Head of caudate nucleus (tissue), 42 donors: ENCODE data around the gene COL9A3.

Experiments
- DNase-seq, 42 donors: peaks; one replicate each; pipeline versions ENCODE4 v3.0.0 to v3.0.0-alpha.2; 2020 to 2021; ENCODE audit warnings: mixed read lengths in 7 of 42
- intact Hi-C: fragments of 100-400 bp; cut with DNase I; formaldehyde crosslinking; loops from one replicate; pipeline ENCODE4 v1.15.0; 2022

COL9A3 gene

DNA sequence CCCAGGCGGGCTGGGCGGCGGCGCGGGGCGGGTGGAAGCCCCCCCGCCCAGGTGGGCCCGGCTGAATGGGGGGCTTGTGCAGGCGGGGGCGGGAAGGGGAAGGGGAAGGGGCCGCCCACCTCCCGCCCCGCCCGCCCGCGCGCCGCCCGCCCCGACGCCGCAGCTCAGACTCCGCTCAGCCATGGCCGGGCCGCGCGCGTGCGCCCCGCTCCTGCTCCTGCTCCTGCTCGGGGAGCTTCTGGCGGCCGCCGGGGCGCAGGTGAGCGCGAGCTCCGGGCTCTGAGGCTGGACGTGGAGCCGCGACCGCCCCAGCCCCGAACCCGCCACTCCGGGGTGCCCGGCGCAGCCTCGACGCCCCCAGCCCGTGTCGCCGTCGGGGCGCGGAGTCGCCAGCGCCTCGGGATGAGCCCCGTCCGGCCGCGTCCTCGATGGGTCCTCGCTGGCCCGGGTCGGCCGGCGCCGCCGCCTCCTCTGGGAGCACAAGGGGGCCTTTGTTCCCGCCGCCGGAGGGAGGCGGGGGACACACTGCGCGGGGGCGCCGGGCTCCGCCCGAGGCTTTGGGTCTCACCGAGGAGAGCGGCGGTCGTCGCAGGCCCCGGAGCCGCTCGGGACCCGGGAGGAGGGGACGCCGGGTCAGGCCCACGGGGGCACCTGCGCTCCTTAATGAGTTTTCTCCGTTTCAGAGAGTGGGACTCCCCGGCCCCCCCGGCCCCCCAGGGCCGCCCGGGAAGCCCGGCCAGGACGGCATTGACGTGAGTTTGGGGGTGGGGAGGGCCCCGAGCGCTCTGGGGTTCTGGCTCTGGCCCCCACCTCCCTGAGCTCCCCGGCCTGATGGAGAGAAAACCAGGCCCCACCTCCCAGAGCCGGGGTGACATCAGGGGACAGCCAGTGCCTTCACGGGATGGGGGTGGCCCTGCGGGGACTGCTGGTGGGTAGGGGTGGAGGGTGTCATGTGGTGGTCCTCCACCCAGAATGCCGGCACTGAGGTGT is at the start of gene COL9A3:
Gene COL9A3, plus strand, starts transcription at position 167 of the 990 bp plus-strand sequence. Its CDS starts 15 bp downstream, at position 182.
- intact Hi-C loops = no loop called here
- DNase-seq = peak in 38 of 42 donors; percentile 52 to 90 (median 78)

DNA sequence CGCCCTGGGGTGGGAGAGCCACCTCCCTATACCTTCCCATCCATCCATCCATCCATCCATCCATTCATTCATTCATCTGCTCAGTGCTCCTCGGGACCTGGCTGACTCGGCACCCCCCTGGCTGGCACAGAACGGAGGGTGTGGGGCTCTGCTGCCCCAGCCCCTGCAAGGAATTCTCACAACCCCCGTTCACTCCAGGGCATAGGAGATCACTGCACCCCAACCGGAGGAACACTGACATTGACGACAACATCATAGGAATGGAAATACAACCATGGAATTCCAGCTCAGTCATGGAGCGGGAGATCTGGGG is 48.7 kb upstream of the COL9A3 start:
- intact Hi-C loops = no loop called here
- no peak for DNase-seq

DNA sequence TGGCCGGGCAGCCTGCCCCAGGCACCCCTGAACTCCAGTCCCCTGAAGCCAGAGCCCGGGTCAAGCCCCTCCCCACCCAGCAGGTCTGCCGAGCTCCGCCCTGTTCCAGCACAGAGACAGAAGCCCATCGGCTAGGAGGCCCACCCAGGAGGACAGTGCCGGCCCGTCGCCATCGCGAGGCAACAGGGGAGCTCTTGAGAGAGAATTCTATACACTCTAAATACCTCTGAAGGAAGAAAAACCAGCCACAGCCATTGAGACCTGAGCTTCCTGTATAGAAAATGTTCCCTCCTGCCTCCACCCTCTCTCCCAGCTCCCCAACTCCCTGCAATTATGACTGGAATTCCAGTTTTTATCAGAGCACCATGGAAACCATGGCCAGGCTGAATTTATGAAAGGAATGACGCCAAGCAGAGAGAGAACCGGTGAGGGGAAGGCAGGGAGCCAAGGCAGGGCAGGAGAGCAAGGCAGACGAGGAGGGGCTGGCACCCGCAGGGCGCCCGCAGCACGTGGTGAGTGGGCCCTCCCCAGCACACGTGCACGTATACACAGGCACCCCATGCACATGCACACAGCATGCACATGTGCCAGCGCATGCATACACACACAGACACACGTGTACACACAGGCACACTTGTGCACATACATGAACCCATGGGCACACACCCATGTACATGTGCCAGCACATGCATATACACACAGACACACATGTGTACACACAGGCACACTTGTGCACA is 48.1 kb upstream of the COL9A3 start:
- peak in 11 of 42 donors; percentile 23 to 47 (median 32) for DNase-seq
- intact Hi-C loops = no loop called here

GRCh38 chr20:62769346-62770071 is 47.3 kb upstream of the COL9A3 start:
- DNase-seq = peak in 1 of 42 donors; percentile 1
- intact Hi-C loops = no loop called here

GRCh38 chr20:62770111-62770910 is 46.5 kb upstream of the COL9A3 start:
- DNase-seq = no peak
- intact Hi-C loops = no loop called here

DNA sequence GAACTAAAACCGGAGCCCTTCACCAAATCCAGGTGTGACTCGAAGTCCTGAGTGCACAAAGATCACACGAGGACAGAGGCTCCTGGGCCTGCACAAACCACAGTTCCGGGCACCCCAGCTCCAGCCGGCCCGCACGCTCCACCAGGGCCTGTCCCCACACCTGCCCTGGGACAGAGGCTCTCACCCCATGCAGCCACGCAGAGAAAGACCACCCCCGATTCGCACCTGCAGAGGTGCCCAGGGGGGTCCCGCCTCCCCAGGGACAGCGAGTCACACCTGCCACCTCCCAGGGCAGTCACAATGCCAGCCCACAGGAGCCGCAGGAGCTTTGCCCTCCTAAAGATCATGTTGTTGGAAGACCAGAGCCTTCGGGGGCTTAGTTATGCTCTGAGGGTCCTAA is 45.9 kb upstream of the COL9A3 start:
- intact Hi-C loops = no loop called here
- no peak for DNase-seq

GRCh38 chr20:62771396-62772102 is 45.3 kb upstream of the COL9A3 start:
- no peak for DNase-seq
- intact Hi-C loops = no loop called here

GRCh38 chr20:62772103-62772611 is 44.7 kb upstream of the COL9A3 start:
- DNase-seq = no peak
- intact Hi-C loops = no loop called here

DNA sequence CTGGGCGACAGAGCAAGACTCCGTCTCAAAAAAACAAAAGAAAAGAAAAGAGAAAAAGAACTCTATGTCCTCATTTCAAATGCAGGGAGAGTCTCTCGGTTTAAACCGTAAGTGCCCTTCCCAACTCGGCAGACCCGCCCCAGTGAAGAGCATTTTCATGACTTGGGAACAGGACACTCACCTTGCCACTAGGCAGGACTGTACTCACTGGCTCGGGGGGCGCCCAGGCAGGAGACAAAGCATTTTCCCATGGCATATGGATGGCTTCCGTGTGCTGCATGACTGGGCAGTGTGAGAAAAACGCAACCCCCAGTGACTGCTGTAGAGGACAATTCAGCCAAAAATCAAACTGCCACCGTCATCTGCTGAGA is 44.2 kb upstream of the COL9A3 start:
- intact Hi-C loops = no loop called here

GRCh38 chr20:62772990-62773844 is 43.6 kb upstream of the COL9A3 start:
- intact Hi-C loops = no loop called here

More for the DNA sequence above, 44.2 kb upstream of the COL9A3 start:
- no peak for DNase-seq

DNA sequence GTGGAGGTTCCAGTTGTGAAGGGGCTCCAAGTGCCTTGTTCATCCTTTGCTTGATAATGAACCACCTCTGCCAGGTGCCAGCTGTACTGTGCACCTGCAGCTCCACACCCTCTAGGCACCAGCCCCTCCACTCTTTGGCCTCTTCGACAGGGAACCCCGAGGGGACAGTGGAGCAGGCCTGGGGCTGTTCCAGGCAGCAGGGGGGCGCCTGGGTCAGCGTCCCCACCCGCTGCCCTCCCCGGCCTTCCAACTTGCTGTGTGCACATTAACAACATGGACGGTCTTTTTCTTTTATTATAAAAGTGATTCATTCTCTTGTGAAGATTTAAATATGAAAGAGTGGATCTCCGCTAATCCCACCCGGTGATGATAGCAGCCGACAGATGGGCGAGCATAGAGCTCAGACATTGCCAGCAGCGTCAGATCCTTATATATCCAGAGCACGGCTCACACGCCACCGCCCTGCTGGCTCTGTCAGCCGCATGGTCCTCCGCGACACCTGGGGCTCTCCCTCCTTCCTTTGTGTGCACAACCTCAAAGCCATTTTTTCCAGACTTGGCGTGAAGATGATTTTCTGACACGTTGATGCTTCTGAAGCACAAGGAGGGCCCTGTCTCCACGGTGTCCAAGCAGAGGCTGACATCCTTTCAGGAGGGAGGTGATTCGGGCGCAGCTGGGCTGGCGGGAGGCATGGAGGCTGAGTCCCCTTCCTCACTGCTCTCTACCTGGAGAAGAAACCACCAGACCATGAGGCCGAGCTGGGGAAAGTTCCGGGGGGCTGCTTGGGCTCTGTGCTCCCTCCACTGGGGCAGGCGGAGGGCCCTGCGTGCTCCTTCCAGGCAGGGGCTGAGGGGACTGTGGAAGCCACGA is 42.8 kb upstream of the COL9A3 start:
- DNase-seq = no peak
- intact Hi-C loops = no loop called here

More at GRCh38 chr20:62772990-62773844, 43.6 kb upstream of the COL9A3 start:
- DNase-seq = no peak

DNA sequence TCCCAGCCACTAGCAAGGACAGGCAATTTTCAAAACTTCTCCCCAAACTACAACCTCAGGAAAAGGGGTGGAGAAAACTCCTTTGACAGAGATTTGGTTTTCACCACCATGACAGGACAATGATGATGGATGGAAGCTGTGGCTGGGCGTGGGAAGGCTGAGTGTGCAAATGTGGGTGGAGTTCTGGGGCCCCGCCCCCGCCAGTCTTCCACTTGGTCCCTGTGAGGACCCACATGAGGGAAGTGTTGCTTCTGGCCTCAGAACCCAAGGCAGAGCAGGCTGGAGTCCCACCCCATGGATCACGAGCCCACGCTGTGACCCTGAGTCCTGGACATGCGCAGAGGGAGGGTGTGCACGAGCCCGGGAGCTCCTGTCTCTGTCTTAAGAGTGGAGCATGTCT is 42.1 kb upstream of the COL9A3 start:
- DNase-seq = no peak
- intact Hi-C loops = no loop called here

DNA sequence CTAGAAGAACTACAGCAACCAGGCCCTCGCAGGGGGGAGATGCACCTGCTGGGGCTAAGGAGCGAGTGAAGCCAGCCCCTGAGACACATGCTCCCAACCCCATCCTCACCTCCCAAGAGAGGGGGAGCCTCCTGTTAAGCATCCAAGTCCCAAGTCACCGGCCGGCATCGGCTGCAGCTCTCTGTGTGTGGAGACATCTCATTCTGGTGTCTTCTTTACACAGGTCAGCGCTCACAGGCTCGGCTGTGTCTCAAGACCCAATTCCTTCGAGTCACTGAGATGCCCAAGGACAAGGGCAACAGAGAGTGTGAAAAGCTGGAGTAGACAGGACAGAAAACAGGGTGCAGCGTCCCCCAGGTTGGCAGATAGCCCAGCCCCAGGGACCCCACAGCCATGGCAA is 41.6 kb upstream of the COL9A3 start:
- no peak for DNase-seq
- intact Hi-C loops = no loop called here

DNA sequence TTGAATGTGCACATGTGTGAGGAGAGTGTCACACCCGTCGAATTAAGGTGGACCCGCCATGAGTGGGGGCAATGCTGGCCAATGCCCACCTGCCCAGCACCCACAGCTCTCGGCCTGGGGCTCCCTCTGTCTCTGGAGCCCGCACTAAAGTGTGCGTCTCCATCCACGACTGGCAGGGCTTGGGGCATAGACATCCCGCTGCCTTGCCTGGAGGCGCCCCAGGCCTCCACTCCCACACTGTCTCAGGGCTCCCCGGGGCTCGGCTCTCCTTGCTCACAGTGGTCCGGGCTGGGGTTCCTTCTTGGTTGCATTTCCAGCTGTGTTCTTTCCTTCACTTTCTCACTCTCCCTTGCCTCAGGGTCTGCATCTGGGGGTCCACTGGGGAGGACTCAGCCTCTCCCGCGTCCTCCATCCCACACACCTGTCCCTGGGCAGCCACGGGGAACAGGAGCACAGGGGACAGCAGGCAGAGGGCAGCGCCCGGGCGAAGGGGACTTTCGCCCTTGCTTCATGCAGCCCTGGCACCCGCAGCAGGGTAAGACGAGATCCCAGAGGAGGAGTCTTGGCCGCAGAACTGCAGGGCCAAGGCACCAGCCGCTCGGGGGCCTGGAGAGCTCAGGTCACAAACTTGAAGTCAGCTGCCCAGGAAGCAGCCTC is 40.7 kb upstream of the COL9A3 start:
- no peak for DNase-seq
- intact Hi-C loops = no loop called here

- DNase-seq = no peak
- intact Hi-C loops = no loop called here
These were observed 39.9 kb upstream of the COL9A3 start for GRCh38 chr20:62776692-62777527.
